Hepatocyte (in vitro differentiated cells): Measurements from ENCODE around the gene SYT9. TPM values are rescaled to one million over a fixed set of nuclear protein-coding genes. Genes with fewer than 3 reads are reported as not detected.

Experiments
- DNase-seq: peaks from one replicate; pipeline ENCODE4 v3.0.0-alpha.2; 2016; ENCODE audit warnings: low spot score
- H2AFZ ChIP-seq: fragments of 200-600 bp; sonication (generic); 2 replicates; pipeline ENCODE4 v1.6.0; 2016; ENCODE audit warnings: antibody characterized with exemption, mild to moderate bottlenecking
- H3K27ac ChIP-seq: fragments of 200-600 bp; sonication (generic); 2 replicates; pipeline ENCODE4 v1.5.1; 2016; ENCODE audit warnings: mild to moderate bottlenecking
- H3K27me3 ChIP-seq: fragments of 200-600 bp; sonication (generic); 2 replicates; pipeline ENCODE4 v1.6.1; 2016
- H3K36me3 ChIP-seq: fragments of 200-600 bp; sonication (generic); replicated peaks from 2 replicates; pipeline ENCODE4 v1.5.1; 2016; ENCODE audit warnings: low read depth; ENCODE audit not compliant: insufficient read depth
- H3K4me1 ChIP-seq: fragments of 200-600 bp; sonication (generic); 2 replicates; pipeline ENCODE4 v1.5.1; 2016; ENCODE audit warnings: mild to moderate bottlenecking, moderate library complexity; ENCODE audit not compliant: insufficient read depth
- H3K4me2 ChIP-seq: fragments of 200-600 bp; sonication (generic); 2 replicates; pipeline ENCODE4 v1.6.0; 2016
- H3K4me3 ChIP-seq: fragments of 200-600 bp; sonication (generic); 2 replicates; pipeline ENCODE4 v1.5.1; 2016; ENCODE audit warnings: mild to moderate bottlenecking
- H3K79me2 ChIP-seq: fragments of 200-600 bp; sonication (generic); 2 replicates; pipeline ENCODE4 v1.6.0; 2017; ENCODE audit warnings: mild to moderate bottlenecking
- H3K9me2 ChIP-seq: fragments of 200-600 bp; sonication (generic); replicated peaks from 2 replicates; pipeline ENCODE4 v1.6.0; 2017; ENCODE audit warnings: mild to moderate bottlenecking; ENCODE audit not compliant: insufficient read depth
- H3K9me3 ChIP-seq: fragments of 200-600 bp; sonication (generic); 2 replicates; pipeline ENCODE4 v1.5.1; 2016; ENCODE audit warnings: low read depth, mild to moderate bottlenecking
- H4K20me1 ChIP-seq: fragments of 200-600 bp; sonication (generic); 2 replicates; pipeline ENCODE4 v1.6.0; 2016; ENCODE audit warnings: mild to moderate bottlenecking; ENCODE audit not compliant: insufficient read depth, poor library complexity, severe bottlenecking
- EZH2 ChIP-seq: fragments of 200-600 bp; sonication (generic); IDR thresholded peaks from 2 replicates; pipeline ENCODE4 v1.6.1; 2016; ENCODE audit warnings: antibody characterized with exemption, mild to moderate bottlenecking, borderline replicate concordance
- EZH2phosphoT487 ChIP-seq: fragments of 200-600 bp; sonication (generic); IDR thresholded peaks from one replicate; pipeline ENCODE4 v1.6.1; 2018; ENCODE audit warnings: antibody characterized with exemption, mild to moderate bottlenecking, low read depth, moderate library complexity; ENCODE audit not compliant: unreplicated experiment, severe bottlenecking
- WGBS: methylation state at CpG from one replicate; pipeline ENCODE4 v1.1.6; 2016; ENCODE audit warnings: low lambda C conversion rate; ENCODE audit errors: missing lambda C conversion rate; 5-methylcytosine and 5-hydroxymethylcytosine counted together
- polyA plus RNA-seq: library from polyadenylated mRNA; unstranded; fragments of >200 nt; fragmentation: Nextera tagmentation; extraction: Ambion mirVana; gene quantifications from 2 replicates; pipeline ENCODE4 v1.2.1, GENCODE V29; 2016
- total RNA-seq: library from RNA; depleted of rRNA; stranded (reverse); fragments of >200 nt; gene quantifications from 2 replicates; pipeline ENCODE4 v1.2.3, GENCODE V29; 2014
- TF ChIP-seq, protein P1 (sequence below): fragments of 200-600 bp; sonication (generic); IDR thresholded peaks from 2 replicates; pipeline ENCODE4 v1.5.1; 2016; ENCODE audit warnings: antibody characterized with exemption, mild to moderate bottlenecking; ENCODE audit not compliant: poor library complexity

Gene SYT9
- total and polyA plus RNA-seq, 2 experiments from 2014 or later, result 0.22 to 1.3 TPM

DNA sequence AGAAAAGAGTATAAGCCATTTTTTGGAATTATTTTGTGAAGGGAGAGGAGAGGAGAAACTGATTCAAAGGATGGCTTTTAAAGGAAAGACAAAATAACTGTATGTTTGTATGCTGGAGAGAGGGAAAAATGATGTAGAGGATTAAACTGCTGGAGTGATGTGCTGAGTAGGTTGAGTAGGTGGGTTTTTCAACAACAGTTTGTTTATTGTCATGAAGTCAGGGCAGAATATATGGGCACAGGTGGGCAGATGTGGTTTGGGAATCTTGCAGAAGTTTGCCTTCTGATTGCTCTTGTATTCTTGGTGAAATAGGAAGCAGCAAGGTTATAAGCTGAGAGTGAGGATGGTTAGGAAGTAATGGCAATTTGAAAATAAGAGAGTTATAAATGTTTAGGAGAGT is 12.1 kb downstream of the SYT9 start:
- TF ChIP-seq, protein P1, sequence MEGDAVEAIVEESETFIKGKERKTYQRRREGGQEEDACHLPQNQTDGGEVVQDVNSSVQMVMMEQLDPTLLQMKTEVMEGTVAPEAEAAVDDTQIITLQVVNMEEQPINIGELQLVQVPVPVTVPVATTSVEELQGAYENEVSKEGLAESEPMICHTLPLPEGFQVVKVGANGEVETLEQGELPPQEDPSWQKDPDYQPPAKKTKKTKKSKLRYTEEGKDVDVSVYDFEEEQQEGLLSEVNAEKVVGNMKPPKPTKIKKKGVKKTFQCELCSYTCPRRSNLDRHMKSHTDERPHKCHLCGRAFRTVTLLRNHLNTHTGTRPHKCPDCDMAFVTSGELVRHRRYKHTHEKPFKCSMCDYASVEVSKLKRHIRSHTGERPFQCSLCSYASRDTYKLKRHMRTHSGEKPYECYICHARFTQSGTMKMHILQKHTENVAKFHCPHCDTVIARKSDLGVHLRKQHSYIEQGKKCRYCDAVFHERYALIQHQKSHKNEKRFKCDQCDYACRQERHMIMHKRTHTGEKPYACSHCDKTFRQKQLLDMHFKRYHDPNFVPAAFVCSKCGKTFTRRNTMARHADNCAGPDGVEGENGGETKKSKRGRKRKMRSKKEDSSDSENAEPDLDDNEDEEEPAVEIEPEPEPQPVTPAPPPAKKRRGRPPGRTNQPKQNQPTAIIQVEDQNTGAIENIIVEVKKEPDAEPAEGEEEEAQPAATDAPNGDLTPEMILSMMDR, result no peak
- no peak for TF ChIP-seq EZH2
- no peak for TF ChIP-seq EZH2phosphoT487
- no peaks in the 10 kb centered on the region for H3K9me2 ChIP-seq
- no peak for DNase-seq

DNA sequence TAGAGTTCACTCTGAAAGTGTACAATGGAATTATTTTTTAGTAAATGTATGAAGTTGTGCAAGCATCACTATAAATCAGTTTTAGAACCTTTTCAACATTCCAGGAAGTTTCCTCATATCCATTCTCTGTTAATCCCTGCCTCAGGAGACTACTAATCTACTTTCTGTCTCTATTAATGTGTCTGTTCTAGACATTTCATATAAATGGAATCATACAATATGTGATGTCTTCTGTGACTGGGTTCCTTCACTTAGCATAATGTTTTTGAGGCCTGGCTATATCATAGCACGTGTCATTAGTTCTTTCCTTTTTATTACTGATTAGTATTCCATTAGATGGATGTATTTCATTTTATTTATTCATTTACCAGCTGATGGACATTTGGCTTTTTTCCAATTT is 17.1 kb downstream of the SYT9 start:
- TF ChIP-seq EZH2 (no peak), EZH2phosphoT487 (no peak)
- TF ChIP-seq, protein P1, result no peak
- no peak for DNase-seq
- Histone ChIP-seq H3K36me3 (no peaks in the 10 kb centered on the region), H2AFZ (no peak overlapping the region), H4K20me1 (no peaks in the 10 kb centered on the region), H3K79me2 (no peaks in the 10 kb centered on the region), H3K9me2 (no peaks in the 10 kb centered on the region), H3K4me2 (no peak overlapping the region), H3K27ac (no peak overlapping the region), H3K9me3 (no peaks in the 10 kb centered on the region), H3K27me3 (no peaks in the 10 kb centered on the region), H3K4me3 (no peak overlapping the region), H3K4me1 (no peaks in the 10 kb centered on the region)
- 65% methylated on average over 1 of the region's 1 CpG for WGBS

More for the DNA sequence above, 12.1 kb downstream of the SYT9 start:
- peaks cover 3% of the 10 kb centered on the region for H3K27me3 ChIP-seq
- no peaks in the 10 kb centered on the region for H3K36me3 ChIP-seq
- no peaks in the 10 kb centered on the region for H3K79me2 ChIP-seq
- H3K4me3 ChIP-seq, result no peak overlapping the region
- no peak overlapping the region for H2AFZ ChIP-seq
- H3K9me3 ChIP-seq, result no peaks in the 10 kb centered on the region
- no peaks in the 10 kb centered on the region for H3K4me1 ChIP-seq
- H4K20me1 ChIP-seq, result no peaks in the 10 kb centered on the region
- H3K4me2 ChIP-seq, result no peak overlapping the region
- H3K27ac ChIP-seq, result no peak overlapping the region

DNA sequence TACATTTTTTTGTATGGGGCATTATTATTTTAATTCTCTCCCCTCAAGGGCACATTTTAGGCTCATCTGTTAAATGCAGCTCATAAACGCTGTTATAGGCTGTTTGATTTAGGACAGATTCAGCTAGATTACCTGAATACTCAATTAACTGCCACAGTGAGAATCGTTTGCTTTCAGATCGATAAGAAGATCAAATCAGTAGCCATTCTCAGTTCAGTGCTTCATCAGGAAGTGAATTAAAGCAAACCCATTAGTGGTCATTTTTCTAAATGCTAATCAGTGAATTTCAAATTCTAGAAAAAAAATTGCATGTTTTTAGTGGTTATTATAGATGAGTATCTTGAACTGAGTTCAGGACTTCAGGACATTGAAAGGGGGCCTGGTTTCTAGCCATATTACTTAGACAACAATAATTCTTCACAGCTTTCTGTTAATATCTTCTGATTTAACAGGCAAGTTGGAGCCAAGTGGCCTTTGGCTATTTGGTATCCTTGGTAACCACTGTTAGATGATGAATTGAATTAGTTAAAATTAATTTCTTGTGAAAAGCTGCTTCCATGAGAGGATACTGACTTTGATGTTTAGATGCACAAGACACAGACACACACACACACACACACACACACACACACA is 18.6 kb downstream of the SYT9 start:
- Histone ChIP-seq H4K20me1 (no peaks in the 10 kb centered on the region), H3K4me1 (no peaks in the 10 kb centered on the region), H3K27me3 (no peaks in the 10 kb centered on the region), H3K79me2 (no peaks in the 10 kb centered on the region), H2AFZ (no peak overlapping the region), H3K27ac (no peak overlapping the region), H3K4me3 (no peak overlapping the region), H3K36me3 (no peaks in the 10 kb centered on the region), H3K9me3 (no peaks in the 10 kb centered on the region), H3K4me2 (no peak overlapping the region), H3K9me2 (no peaks in the 10 kb centered on the region)
- WGBS, result 63% methylated on average over 3 of the region's 3 CpGs
- no peak for DNase-seq
- TF ChIP-seq EZH2phosphoT487 (no peak), EZH2 (no peak)
- TF ChIP-seq, protein P1, result no peak
